Measurements from ENCODE around the gene CEP192.
"Not testable (repeated sequence)": the region's sequence is repeated elsewhere in the genome, so short reads cannot be mapped to it uniquely, and the experiment has no call there.

GRCh38 chr18:13098104-13098503 is 106.9 kb downstream of the CEP192 start:
- not testable (repeated sequence) for TF ChIP-seq CTCF, POLR2A (IDR thresholded peaks at IDR 0.05)

All from uterus (tissue), 2 donors.